ENCODE results near the gene PXK.

DNA sequence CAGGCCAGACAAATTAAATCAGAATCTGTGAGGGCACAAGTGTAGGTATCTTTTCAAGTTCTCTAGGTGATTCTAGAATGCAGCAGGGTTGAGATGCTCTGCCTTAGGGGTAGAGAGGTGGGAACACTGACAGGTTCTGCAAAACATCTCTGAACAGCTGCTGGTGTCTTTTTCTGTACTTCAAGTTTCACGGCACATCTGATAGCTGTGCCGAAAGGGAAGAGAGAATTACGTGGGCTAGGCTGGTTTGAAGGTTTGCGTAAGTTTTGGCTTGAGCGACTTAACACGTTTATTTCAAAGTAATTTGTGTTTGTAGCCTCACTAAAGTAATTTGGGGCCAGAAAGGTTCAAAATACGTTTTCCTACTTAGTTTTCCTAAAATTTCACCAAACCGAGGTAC is 22.5 kb downstream of the PXK start:
- no peak for TF ChIP-seq POLR2A (IDR thresholded peaks at IDR 0.05; ENCODE audit: extremely low read depth, insufficient read length)
- TF ChIP-seq, protein P1, sequence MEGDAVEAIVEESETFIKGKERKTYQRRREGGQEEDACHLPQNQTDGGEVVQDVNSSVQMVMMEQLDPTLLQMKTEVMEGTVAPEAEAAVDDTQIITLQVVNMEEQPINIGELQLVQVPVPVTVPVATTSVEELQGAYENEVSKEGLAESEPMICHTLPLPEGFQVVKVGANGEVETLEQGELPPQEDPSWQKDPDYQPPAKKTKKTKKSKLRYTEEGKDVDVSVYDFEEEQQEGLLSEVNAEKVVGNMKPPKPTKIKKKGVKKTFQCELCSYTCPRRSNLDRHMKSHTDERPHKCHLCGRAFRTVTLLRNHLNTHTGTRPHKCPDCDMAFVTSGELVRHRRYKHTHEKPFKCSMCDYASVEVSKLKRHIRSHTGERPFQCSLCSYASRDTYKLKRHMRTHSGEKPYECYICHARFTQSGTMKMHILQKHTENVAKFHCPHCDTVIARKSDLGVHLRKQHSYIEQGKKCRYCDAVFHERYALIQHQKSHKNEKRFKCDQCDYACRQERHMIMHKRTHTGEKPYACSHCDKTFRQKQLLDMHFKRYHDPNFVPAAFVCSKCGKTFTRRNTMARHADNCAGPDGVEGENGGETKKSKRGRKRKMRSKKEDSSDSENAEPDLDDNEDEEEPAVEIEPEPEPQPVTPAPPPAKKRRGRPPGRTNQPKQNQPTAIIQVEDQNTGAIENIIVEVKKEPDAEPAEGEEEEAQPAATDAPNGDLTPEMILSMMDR (IDR thresholded peaks at IDR 0.05; ENCODE audit: low read depth, low read length), result no peak
